Stimulated activated CD8-positive, alpha-beta memory T cell treated with anti-CD3 and anti-CD28 coated beads, Interleukin-12 subunit alpha, Interleukin-12 subunit beta, amount 100 ng/mL, for 24 hours (primary cell): ENCODE results near the gene TNFRSF25.

ENCODE experiments used
- DNase-seq: peaks from one replicate; pipeline ENCODE4 v3.0.0-alpha.2; 2020; ENCODE audit errors: extremely low read depth

TNFRSF25 gene

GRCh38 chr1:6418668-6419396 is 47.1 kb downstream of the TNFRSF25 start:
- DNase-seq = no peak

GRCh38 chr1:6417961-6418667 is 47.9 kb downstream of the TNFRSF25 start:
- no peak for DNase-seq

GRCh38 chr1:6416906-6417305 is 49.1 kb downstream of the TNFRSF25 start:
- no peak for DNase-seq

- no peak for DNase-seq
Observed at GRCh38 chr1:6416295-6416656, 49.7 kb downstream of the TNFRSF25 start.

- DNase-seq = no peak
Observed at GRCh38 chr1:6414881-6415626, 50.9 kb downstream of the TNFRSF25 start.

GRCh38 chr1:6414443-6414844 is 51.5 kb downstream of the TNFRSF25 start:
- DNase-seq = no peak

GRCh38 chr1:6412896-6413295 is 53.1 kb downstream of the TNFRSF25 start:
- no peak for DNase-seq
